ENCODE measurements around the gene GREB1L.
"Not testable (repeated sequence)": the region's sequence is repeated elsewhere in the genome, so short reads cannot be mapped to it uniquely, and the experiment has no call there.

The GREB1L gene

DNA sequence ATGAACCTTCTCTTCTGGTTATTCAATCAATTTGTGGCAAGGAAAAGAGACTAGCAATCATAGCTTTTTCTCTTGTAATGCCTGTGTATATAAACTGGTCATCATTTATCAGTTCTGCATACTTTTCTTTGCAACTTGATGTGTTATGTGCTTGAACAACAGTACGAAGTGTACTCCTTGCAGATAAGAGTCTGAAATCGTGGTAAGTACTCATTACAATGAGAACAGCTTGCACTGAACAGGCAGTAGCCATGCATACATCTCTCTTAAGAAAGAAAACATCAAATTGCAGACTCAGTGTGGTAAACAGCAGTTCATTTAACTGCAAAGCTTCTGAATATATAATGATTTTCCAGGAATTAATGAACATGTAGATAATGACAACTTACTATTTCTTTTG is 64.3 kb downstream of the GREB1L start:
- Mint-ChIP-seq H3K27ac (no peak overlapping the region), H3K36me3 (ENCODE audit: low read depth) (no peaks in the 10 kb centered on the region), H3K9me3 (no peaks in the 10 kb centered on the region), H3K4me1 (no peaks in the 10 kb centered on the region), H3K27me3 (no peaks in the 10 kb centered on the region), H3K4me3 (no peak overlapping the region)
- ATAC-seq = no peak
- DNase-seq = no peak

DNA sequence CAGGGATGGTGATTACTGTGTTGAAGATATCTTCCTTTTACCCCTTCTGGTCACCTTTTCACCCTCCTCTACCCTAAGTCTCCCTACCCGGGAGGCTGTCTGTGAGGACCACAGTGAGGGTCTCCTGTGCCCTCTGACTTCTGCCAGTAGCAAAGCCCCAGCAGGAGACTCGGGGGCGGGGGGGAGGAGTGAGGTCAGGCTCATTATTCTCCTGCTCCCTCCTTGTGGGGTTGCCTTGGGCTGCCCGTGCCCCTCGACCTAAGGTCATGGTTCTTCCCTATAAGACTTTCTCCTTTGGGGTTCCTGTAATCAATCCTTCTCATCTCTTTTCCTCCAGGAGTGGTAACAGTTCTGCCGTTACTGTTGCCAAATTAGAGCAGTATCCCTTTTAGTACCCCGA is 65.5 kb downstream of the GREB1L start:
- no peaks in the 10 kb centered on the region for H3K9me3 Mint-ChIP-seq
- H3K27me3 Mint-ChIP-seq = no peaks in the 10 kb centered on the region
- no peak overlapping the region for H3K27ac Mint-ChIP-seq
- no peak overlapping the region for H3K4me3 Mint-ChIP-seq
- H3K36me3 Mint-ChIP-seq (ENCODE audit: low read depth) = no peaks in the 10 kb centered on the region
- DNase-seq = no peak
- H3K4me1 Mint-ChIP-seq = no peaks in the 10 kb centered on the region
- ATAC-seq = no peak

DNA sequence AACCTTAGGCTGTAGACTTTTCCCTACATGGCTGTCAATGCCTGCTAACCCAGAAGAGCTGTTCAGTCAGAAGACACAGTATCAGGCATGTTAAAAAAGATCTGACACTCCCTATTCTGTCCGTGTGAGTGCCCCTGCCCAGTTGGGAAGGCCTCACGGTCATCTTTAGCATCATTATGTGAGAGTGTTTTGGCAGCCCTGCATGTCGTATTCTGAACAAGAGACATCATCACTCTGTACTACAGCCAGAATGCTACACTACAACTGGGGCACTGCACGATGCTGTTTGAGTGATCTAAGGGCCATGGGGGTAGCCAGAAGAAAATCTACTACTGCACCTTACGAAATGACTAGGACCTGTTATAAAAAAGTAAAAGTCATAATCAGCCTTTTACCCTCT is 67.2 kb downstream of the GREB1L start:
- H3K27me3 Mint-ChIP-seq = no peaks in the 10 kb centered on the region
- ATAC-seq (no peak), DNase-seq (no peak)
- no peaks in the 10 kb centered on the region for H3K36me3 Mint-ChIP-seq (ENCODE audit: low read depth)
- no peak overlapping the region for H3K4me3 Mint-ChIP-seq
- no peaks in the 10 kb centered on the region for H3K9me3 Mint-ChIP-seq
- H3K27ac Mint-ChIP-seq = no peak overlapping the region
- H3K4me1 Mint-ChIP-seq = no peaks in the 10 kb centered on the region

DNA sequence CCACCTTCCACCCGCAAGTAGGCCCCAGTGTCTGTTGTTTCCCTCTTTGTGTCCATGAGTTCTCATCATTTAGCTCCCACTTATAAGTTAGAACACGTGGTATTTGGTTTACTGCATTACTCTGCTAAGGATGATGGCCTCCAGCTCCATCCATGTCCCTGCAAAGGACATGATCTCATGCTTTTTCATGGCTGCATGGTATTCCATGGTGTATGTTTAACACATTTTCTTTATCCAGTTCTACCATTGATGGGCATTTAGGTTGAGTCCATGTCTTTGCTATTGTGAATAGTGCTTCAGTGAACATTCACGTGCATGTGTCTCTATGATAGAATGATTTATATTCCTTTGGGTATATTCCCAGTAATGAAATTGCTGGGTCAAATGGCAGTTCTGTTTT is 69.9 kb downstream of the GREB1L start:
- not testable (repeated sequence) for ATAC-seq; H3K27ac Mint-ChIP-seq; H3K9me3 Mint-ChIP-seq; DNase-seq; H3K4me1 Mint-ChIP-seq; H3K4me3 Mint-ChIP-seq; H3K36me3 Mint-ChIP-seq (ENCODE audit: low read depth); H3K27me3 Mint-ChIP-seq

DNA sequence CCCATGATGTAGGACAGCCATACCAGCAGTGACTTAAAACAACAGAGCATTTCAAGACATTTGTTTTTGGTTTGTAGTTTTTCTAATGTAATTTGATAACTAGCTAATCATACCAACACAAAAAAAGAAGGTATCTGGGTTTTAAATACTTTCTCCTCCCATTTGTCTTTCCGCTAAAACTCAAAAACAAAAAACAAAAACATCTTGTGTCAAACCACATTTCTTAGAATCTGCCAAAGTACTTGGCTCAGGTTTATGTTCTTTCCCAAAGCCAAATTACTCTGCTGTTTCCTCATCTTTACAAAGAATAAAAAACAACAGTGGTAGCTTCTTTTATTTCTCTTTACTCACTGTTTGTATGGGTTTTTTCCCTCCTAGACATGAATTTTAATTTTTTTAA is 71.5 kb downstream of the GREB1L start:
- H3K36me3 Mint-ChIP-seq (ENCODE audit: low read depth) = no peaks in the 10 kb centered on the region
- H3K27me3 Mint-ChIP-seq = no peaks in the 10 kb centered on the region
- DNase-seq (no peak), ATAC-seq (no peak)
- no peak overlapping the region for H3K4me3 Mint-ChIP-seq
- H3K4me1 Mint-ChIP-seq = no peaks in the 10 kb centered on the region
- no peak overlapping the region for H3K27ac Mint-ChIP-seq
- no peaks in the 10 kb centered on the region for H3K9me3 Mint-ChIP-seq

DNA sequence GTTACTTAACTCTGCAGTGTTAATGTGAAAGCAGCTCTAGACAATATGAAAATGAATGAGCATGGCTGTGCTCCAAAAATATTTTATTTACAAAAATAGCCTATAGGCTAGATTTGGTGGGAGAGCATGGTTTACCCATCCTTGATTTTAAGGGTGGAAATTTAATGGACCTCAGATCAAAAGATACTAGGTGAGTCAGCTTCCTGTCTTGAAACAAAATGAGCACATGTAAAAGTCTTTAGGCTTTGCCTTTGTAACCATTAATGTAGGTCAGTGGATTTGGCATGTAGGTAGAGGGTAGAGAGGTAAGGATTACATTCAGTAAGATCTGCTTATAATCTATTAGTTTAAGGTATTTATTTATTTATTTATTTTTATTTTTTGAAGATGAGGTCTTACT is 72.7 kb downstream of the GREB1L start:
- H3K27me3 Mint-ChIP-seq = no peaks in the 10 kb centered on the region
- ATAC-seq (no peak), DNase-seq (no peak)
- H3K4me3 Mint-ChIP-seq = no peak overlapping the region
- no peak overlapping the region for H3K27ac Mint-ChIP-seq
- H3K9me3 Mint-ChIP-seq = no peaks in the 10 kb centered on the region
- no peaks in the 10 kb centered on the region for H3K4me1 Mint-ChIP-seq
- H3K36me3 Mint-ChIP-seq (ENCODE audit: low read depth) = no peaks in the 10 kb centered on the region

DNA sequence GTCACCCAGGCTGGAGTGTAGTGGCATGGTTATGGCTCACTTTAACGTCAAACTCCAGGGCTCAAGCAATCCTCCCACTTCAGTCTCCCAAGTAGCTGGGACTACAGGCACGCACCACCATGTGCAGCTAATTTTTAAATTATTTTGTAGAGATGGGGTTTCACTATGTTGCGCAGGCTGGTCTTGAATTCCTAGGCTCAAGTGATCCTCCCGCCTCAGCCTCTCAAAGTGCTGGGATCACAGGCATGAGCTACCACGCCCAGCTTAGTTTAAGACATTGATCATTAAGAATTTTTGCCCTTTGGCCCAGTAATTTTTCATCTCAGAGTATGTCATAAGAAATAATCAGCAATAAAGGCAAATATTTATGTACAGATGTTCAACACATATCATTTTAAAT is 73.1 kb downstream of the GREB1L start:
- not testable (repeated sequence) for ATAC-seq; DNase-seq; H3K27ac Mint-ChIP-seq; H3K4me3 Mint-ChIP-seq; H3K36me3 Mint-ChIP-seq (ENCODE audit: low read depth); H3K4me1 Mint-ChIP-seq; H3K9me3 Mint-ChIP-seq; H3K27me3 Mint-ChIP-seq

DNA sequence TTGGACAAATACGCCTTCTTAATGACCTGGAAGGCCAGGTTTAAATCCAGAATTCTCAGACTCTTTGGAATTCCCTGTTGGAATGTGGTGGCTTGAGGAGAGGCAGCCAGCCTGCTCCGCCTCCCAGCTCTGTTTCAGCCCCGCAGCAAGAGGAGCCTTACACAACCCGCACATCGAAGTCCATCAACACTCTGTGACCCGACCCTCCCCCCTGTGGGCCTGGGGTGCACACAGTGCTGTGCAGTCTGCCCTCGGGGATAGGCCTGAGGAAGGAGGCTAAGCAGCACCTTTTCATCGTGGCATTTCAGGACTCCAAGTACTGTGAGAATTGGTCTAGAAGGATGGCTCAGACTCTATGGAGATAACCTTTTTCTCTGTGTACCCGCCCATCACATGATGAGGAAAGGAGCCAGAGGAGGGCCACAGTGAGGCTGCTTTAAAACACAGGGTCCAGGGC is 73.7 kb downstream of the GREB1L start:
- no peaks in the 10 kb centered on the region for H3K4me1 Mint-ChIP-seq
- H3K9me3 Mint-ChIP-seq = no peaks in the 10 kb centered on the region
- no peak overlapping the region for H3K4me3 Mint-ChIP-seq
- no peak overlapping the region for H3K27ac Mint-ChIP-seq
- DNase-seq (no peak), ATAC-seq (no peak)
- no peaks in the 10 kb centered on the region for H3K36me3 Mint-ChIP-seq (ENCODE audit: low read depth)
- no peaks in the 10 kb centered on the region for H3K27me3 Mint-ChIP-seq

DNA sequence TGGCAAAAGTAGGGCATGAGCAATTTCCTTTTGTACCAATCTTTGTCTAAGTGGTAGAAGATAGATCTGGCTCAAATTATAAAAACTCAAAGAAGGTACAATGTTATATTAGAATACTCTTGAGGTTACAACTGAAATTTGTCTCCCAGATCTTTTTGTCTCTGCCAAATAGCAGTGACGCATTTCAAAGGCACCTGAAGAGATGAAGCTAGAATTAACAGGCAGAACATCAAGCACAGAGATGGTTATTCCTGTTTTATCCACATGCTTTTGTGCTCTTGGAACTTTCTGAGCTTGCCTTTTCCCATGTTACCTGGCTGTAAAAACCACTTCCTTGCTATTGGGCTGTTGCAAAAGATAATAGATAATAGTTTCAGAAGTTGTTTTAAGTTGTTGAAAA is 74.3 kb downstream of the GREB1L start:
- no peaks in the 10 kb centered on the region for H3K36me3 Mint-ChIP-seq (ENCODE audit: low read depth)
- H3K4me3 Mint-ChIP-seq = no peak overlapping the region
- no peaks in the 10 kb centered on the region for H3K9me3 Mint-ChIP-seq
- H3K27ac Mint-ChIP-seq = no peak overlapping the region
- ATAC-seq (no peak), DNase-seq (no peak)
- H3K4me1 Mint-ChIP-seq = no peaks in the 10 kb centered on the region
- no peaks in the 10 kb centered on the region for H3K27me3 Mint-ChIP-seq

DNA sequence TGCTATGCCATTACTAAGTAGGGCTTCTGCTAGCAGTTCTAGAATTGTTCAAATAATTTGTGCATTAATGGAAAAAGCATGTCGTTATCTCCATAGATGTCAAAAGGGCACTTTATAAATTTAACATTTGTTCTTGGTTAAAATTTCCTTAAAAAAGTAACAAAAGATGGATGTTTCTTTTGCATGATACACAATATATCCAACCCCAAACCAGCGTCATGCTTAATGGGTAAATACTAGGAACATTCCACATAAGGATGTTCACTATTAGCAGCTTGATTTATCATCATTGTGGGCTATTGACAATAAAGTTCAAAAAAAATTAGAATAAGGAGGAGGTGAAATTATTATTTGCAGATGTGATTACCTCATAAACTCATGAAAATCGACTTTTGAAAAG is 79.7 kb downstream of the GREB1L start:
- no peaks in the 10 kb centered on the region for H3K36me3 Mint-ChIP-seq (ENCODE audit: low read depth)
- DNase-seq (no peak), ATAC-seq (no peak)
- H3K4me1 Mint-ChIP-seq = no peaks in the 10 kb centered on the region
- H3K4me3 Mint-ChIP-seq = no peak overlapping the region
- H3K27ac Mint-ChIP-seq = no peak overlapping the region
- no peaks in the 10 kb centered on the region for H3K27me3 Mint-ChIP-seq
- no peaks in the 10 kb centered on the region for H3K9me3 Mint-ChIP-seq

DNA sequence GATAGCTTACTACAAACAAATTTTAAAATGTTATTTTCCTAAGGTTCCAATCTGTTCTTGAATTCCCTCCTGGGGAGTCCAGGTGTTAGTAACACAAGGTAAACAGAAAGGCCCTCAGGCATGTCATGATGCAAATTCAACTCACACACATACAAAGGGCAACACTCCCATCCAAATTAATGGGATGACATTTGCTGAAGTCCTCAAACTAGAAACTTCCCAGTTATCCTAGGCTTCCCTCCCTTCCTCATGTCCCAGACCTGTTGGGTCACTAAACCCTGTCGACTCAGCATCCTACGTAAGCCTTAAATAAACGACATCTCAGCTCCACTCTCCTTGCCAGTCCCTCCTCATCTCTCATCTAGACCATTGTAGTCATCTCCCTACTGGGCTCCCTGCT is 85.1 kb downstream of the GREB1L start:
- Mint-ChIP-seq H3K4me3 (no peak overlapping the region), H3K36me3 (ENCODE audit: low read depth) (no peaks in the 10 kb centered on the region), H3K4me1 (no peaks in the 10 kb centered on the region), H3K27ac (no peak overlapping the region), H3K27me3 (peaks cover 5% of the 10 kb centered on the region), H3K9me3 (no peaks in the 10 kb centered on the region)
- ATAC-seq = no peak
- DNase-seq = no peak

DNA sequence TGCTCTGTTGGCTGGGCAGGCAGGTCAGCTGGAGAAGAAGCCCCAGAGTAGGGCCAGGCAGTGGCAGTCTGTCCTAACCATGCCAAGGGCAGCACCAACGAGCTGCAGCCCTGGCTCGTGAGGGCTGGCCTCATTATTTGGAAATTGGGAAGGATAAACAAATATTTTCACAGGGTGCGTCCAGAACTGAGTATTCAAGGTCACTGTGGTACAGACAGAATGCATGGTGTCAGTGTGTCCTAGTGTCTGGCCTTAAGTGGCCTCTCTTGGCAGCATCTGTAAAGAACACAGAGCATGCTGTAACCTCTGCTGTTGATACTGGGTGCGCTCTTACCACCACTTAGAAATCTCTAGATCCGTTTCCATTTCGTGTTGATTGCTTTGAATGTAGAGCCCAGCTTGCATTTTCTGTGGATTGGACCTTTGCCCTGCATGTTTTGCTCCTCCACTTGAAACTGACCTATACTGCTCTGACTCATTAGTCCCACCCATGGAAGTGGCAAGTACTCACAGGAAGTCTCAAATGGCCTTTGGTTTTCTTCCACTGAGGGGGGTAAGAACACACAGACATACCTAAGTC is 88.2 kb downstream of the GREB1L start:
- DNase-seq = no peak
- ATAC-seq = no peak
- Mint-ChIP-seq H3K27me3 (peaks cover 5% of the 10 kb centered on the region), H3K36me3 (ENCODE audit: low read depth) (no peaks in the 10 kb centered on the region), H3K4me3 (no peak overlapping the region), H3K27ac (no peak overlapping the region), H3K9me3 (no peaks in the 10 kb centered on the region), H3K4me1 (no peaks in the 10 kb centered on the region)

DNA sequence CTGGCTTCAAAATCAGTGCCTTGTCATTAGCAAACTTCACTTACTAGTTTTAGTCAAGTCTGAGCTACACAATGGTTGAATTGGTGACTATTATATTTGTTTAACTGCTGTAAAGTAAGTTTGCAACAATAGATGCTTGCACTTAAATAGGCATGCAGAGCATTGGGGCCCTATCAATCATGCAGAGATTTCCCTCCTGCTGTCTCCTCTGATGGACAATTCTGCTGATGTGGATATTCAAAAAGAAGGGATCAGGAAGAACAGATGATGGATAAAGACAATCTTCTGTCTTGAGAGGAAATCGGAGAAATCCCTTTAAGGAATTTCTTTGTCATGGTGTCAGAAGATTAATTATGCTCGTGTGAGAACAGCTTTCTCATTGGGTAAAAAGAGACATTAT is 89.0 kb downstream of the GREB1L start:
- Mint-ChIP-seq H3K4me3 (no peak overlapping the region), H3K9me3 (no peaks in the 10 kb centered on the region), H3K27me3 (peaks cover 5% of the 10 kb centered on the region), H3K4me1 (no peaks in the 10 kb centered on the region), H3K36me3 (ENCODE audit: low read depth) (no peaks in the 10 kb centered on the region), H3K27ac (no peak overlapping the region)
- DNase-seq = no peak
- no peak for ATAC-seq

DNA sequence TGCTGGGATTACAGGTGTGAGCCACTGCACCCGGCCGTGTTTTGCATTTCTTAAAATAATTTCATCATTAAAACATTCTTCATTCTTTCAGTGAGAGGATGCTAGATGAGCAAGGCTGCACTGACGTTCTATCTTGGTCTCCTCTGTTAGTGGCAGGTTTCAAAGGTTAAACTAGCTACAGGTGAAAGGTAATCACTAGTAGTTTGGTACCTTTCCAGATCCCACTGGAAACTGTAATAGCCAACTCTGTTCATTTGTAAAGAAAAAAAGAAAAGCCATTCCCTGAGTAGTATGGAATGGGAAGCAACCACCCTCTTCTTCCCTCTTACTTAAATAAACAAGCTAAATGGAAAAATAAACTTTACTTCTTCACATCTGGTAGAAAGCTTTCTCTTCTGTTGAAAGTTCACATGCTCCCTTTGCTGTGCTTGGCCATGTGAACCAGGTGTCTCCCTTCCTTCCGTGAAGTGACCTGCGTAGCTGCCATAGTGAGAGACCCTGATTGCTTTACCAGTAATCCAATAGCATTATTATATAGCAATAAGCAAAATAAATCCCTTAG is 94.0 kb downstream of the GREB1L start:
- H3K27me3 Mint-ChIP-seq = no peaks in the 10 kb centered on the region
- no peak overlapping the region for H3K4me3 Mint-ChIP-seq
- no peak overlapping the region for H3K27ac Mint-ChIP-seq
- DNase-seq = no peak
- H3K36me3 Mint-ChIP-seq (ENCODE audit: low read depth) = no peaks in the 10 kb centered on the region
- no peaks in the 10 kb centered on the region for H3K9me3 Mint-ChIP-seq
- no peaks in the 10 kb centered on the region for H3K4me1 Mint-ChIP-seq
- no peak for ATAC-seq

DNA sequence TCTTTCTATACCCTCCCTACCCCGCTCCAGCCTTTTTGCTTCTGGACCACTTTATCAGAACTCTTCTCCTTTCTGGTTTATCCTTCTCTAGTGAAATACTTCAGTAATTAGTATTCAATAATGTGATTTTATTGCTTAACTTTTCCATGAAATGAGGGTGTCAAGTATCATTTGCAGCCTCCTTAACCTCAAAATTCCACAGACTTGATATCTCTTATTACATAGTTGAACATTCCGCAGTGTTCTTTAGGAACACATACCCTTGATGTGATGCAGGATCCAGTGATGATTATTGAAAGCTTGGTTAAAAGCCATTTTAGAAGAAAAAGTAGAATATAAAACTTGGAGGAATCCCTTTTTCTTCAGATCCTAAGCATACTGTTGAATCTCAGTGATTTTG is 94.8 kb downstream of the GREB1L start:
- Mint-ChIP-seq H3K4me1 (no peaks in the 10 kb centered on the region), H3K27ac (no peak overlapping the region), H3K9me3 (no peaks in the 10 kb centered on the region), H3K4me3 (no peak overlapping the region), H3K36me3 (ENCODE audit: low read depth) (no peaks in the 10 kb centered on the region), H3K27me3 (no peaks in the 10 kb centered on the region)
- no peak for DNase-seq
- no peak for ATAC-seq

DNA sequence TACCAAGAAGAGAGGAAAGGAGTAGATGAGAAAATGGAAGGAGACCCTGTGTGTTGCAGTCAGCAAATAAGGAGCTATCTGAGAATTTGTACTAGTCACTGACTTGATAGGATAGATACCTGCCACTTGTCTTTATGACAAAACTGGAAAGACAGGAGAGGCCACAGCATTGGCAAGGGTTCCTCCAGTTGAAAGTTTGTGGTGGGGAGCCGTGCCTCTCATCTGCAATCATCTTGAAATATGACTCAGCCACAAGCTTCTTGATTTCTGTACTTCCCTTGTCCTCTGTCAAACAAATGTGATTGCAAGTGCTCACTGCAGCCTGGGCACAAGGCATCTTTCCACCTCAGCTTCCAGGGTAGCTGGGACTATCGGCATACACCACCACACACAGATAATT is 99.1 kb downstream of the GREB1L start:
- DNase-seq (no peak), ATAC-seq (no peak)
- H3K4me3 Mint-ChIP-seq = no peak overlapping the region
- no peaks in the 10 kb centered on the region for H3K4me1 Mint-ChIP-seq
- no peaks in the 10 kb centered on the region for H3K9me3 Mint-ChIP-seq
- peaks cover 2% of the 10 kb centered on the region for H3K27me3 Mint-ChIP-seq
- H3K27ac Mint-ChIP-seq = peak overlapping the region; percentile 16
- H3K36me3 Mint-ChIP-seq (ENCODE audit: low read depth) = no peaks in the 10 kb centered on the region

Data from activated naive CD8-positive, alpha-beta T cell treated with anti-CD3 and anti-CD28 coated beads, Interleukin-2, amount 50 U/mL, for 24 hours (primary cell).